ELF-1 (cell line): ENCODE data around the gene OSBP.
"Not testable (repeated sequence)": the region's sequence is repeated elsewhere in the genome, so short reads cannot be mapped to it uniquely, and the experiment has no call there.

Experiments
- DNase-seq: peaks from one replicate; pipeline ENCODE4 v3.0.0-alpha.2; 2016; ENCODE audit warnings: low read depth, low spot score

The OSBP gene

GRCh38 chr11:59615637-59616395, at the start of gene OSBP:
Gene OSBP, minus strand, starts transcription at chr11:59615774. Its CDS starts 110 bp downstream, at chr11:59615664.
- DNase-seq = peak; percentile 100

- no peak for DNase-seq
These were observed 45.0 kb upstream of the OSBP start for GRCh38 chr11:59660621-59661020.

- DNase-seq = no peak
These were observed 44.4 kb upstream of the OSBP start for GRCh38 chr11:59659981-59660380.

GRCh38 chr11:59658036-59658435, 42.5 kb upstream of the OSBP start:
- no peak for DNase-seq

GRCh38 chr11:59654893-59655292, 39.3 kb upstream of the OSBP start:
- DNase-seq = no peak

- no peak for DNase-seq
These were observed 31.8 kb upstream of the OSBP start for GRCh38 chr11:59647245-59647980.

- no peak for DNase-seq
These were observed 29.0 kb upstream of the OSBP start for GRCh38 chr11:59644528-59644927.

GRCh38 chr11:59643390-59643789, 27.8 kb upstream of the OSBP start:
- DNase-seq = no peak

GRCh38 chr11:59641156-59641555, 25.6 kb upstream of the OSBP start:
- DNase-seq = no peak

GRCh38 chr11:59630493-59630892, 14.9 kb upstream of the OSBP start:
- DNase-seq = no peak

- DNase-seq = no peak
These were observed 14.4 kb upstream of the OSBP start for GRCh38 chr11:59629996-59630395.

GRCh38 chr11:59626969-59627368, 11.4 kb upstream of the OSBP start:
- not testable (repeated sequence) for DNase-seq

- peak; percentile 76 for DNase-seq
These were observed 10.1 kb upstream of the OSBP start for GRCh38 chr11:59625703-59626102.

- DNase-seq = no peak
These were observed 2.3 kb upstream of the OSBP start for GRCh38 chr11:59617876-59618275.

- DNase-seq = no peak
These were observed 915 bp upstream of the OSBP start for GRCh38 chr11:59616396-59616982.

- DNase-seq = peak; percentile 50
These were observed 396 bp downstream of the OSBP start for GRCh38 chr11:59615120-59615636.

- no peak for DNase-seq
These were observed 1.1 kb downstream of the OSBP start for GRCh38 chr11:59614277-59615119.

GRCh38 chr11:59611570-59612565, 3.7 kb downstream of the OSBP start:
- no peak for DNase-seq

- no peak for DNase-seq
These were observed 5.3 kb downstream of the OSBP start for GRCh38 chr11:59610289-59610688.
